Liver (tissue), 9 donors: ENCODE data around the gene STXBP6. TPM values are rescaled to one million over a fixed set of nuclear protein-coding genes. Genes with fewer than 3 reads are reported as not detected.

Source experiments
- DNase-seq: peaks from one replicate; pipeline ENCODE4 v3.0.0-alpha.2; 2017; ENCODE audit warnings: low spot score
- H3K27ac ChIP-seq, 2 donors: one replicate each; pipeline ENCODE4 v1.7.0; 2013; ENCODE audit warnings: inconsistent platforms in 2 of 2, low read length in 2 of 2, control low read depth in 1 of 2, low read depth in 1 of 2, mild to moderate bottlenecking in 1 of 2
- H3K27me3 ChIP-seq, 4 donors: one replicate each; pipeline versions ENCODE4 v1.6.1 to v1.7.0; 2013; ENCODE audit warnings: low read length in 3 of 4, inconsistent platforms in 1 of 4, mild to moderate bottlenecking in 1 of 4, moderate library complexity in 1 of 4; ENCODE audit not compliant: control insufficient read depth in 4 of 4, insufficient read depth in 4 of 4
- H3K36me3 ChIP-seq, 4 donors: one replicate each; pipeline versions ENCODE4 v1.6.1 to v1.7.0; 2013; ENCODE audit warnings: low read length in 3 of 4, mild to moderate bottlenecking in 3 of 4, low read depth in 1 of 4, moderate library complexity in 1 of 4; ENCODE audit not compliant: control insufficient read depth in 4 of 4, insufficient read depth in 3 of 4
- H3K4me1 ChIP-seq, 4 donors: one replicate each; pipeline versions ENCODE4 v1.6.1 to v1.7.0; 2013; ENCODE audit warnings: low read length in 3 of 4, mild to moderate bottlenecking in 3 of 4, moderate library complexity in 1 of 4; ENCODE audit not compliant: control insufficient read depth in 4 of 4, insufficient read depth in 4 of 4
- H3K4me3 ChIP-seq, 3 donors: one replicate each; pipeline versions ENCODE4 v1.6.1 to v1.7.0; 2013; ENCODE audit warnings: low read length in 3 of 3, control low read depth in 1 of 3, low read depth in 1 of 3, mild to moderate bottlenecking in 1 of 3
- H3K9ac ChIP-seq, 2 donors: one replicate each; pipeline ENCODE4 v1.7.0; 2013; ENCODE audit warnings: low read length in 2 of 2, mild to moderate bottlenecking in 2 of 2, moderate library complexity in 2 of 2, control low read depth in 1 of 2, low read depth in 1 of 2
- H3K9me3 ChIP-seq, 4 donors: one replicate each; pipeline versions ENCODE4 v1.6.1 to v1.7.0; 2013; ENCODE audit warnings: low read length in 3 of 4; ENCODE audit not compliant: control insufficient read depth in 4 of 4
- CTCF ChIP-seq: fragments of 150-350 bp; IDR thresholded peaks from 2 replicates; pipeline ENCODE4 v1.5.1; 2017; ENCODE audit warnings: improper control_type of control experiment, low read depth, low read length; ENCODE audit not compliant: missing input control
- EGR1 ChIP-seq, 2 donors: IDR thresholded peaks; 2 replicates each; pipeline ENCODE4 v1.6.1; 2016 to 2018; ENCODE audit warnings: antibody characterized with exemption in 2 of 2, low read depth in 2 of 2
- FOXA1 ChIP-seq: IDR thresholded peaks from 2 replicates; pipeline ENCODE4 v1.6.1; 2016; ENCODE audit warnings: antibody characterized with exemption
- FOXA2 ChIP-seq: IDR thresholded peaks from 2 replicates; pipeline ENCODE4 v1.6.1; 2016; ENCODE audit warnings: antibody characterized with exemption
- GABPA ChIP-seq, 2 donors: IDR thresholded peaks in 1 of 2; conservative IDR thresholded peaks in 1 of 2; 2 replicates each; pipeline ENCODE4 v1.6.1; 2016; ENCODE audit warnings: antibody characterized with exemption in 2 of 2, mild to moderate bottlenecking in 1 of 2, moderate library complexity in 1 of 2
- HNF4A ChIP-seq, 2 donors: conservative IDR thresholded peaks; 2 replicates each; pipeline ENCODE4 v1.6.1; 2016; ENCODE audit warnings: antibody characterized with exemption in 2 of 2, mild to moderate bottlenecking in 2 of 2
- HNF4G ChIP-seq: IDR thresholded peaks from 2 replicates; pipeline ENCODE4 v1.6.1; 2016; ENCODE audit warnings: antibody characterized with exemption
- JUND ChIP-seq, 2 donors: IDR thresholded peaks; 2 replicates each; pipeline ENCODE4 v1.6.1; 2016; ENCODE audit warnings: antibody characterized with exemption in 2 of 2
- NR2F2 ChIP-seq: IDR thresholded peaks from 2 replicates; pipeline ENCODE4 v1.6.1; 2016; ENCODE audit warnings: antibody characterized with exemption
- RAD21 ChIP-seq, 2 donors: IDR thresholded peaks; 2 replicates each; pipeline ENCODE4 v1.6.1; 2016; ENCODE audit warnings: antibody characterized with exemption in 2 of 2, mild to moderate bottlenecking in 2 of 2
- RXRA ChIP-seq, 2 donors: IDR thresholded peaks; 2 replicates each; pipeline ENCODE4 v1.6.1; 2017 to 2018; ENCODE audit warnings: antibody characterized with exemption in 2 of 2, mild to moderate bottlenecking in 1 of 2
- SP1 ChIP-seq: IDR thresholded peaks from 2 replicates; pipeline ENCODE4 v1.6.1; 2018; ENCODE audit warnings: antibody characterized with exemption, mild to moderate bottlenecking
- TAF1 ChIP-seq: conservative IDR thresholded peaks from 2 replicates; pipeline ENCODE4 v1.6.1; 2016; ENCODE audit warnings: antibody characterized with exemption, mild to moderate bottlenecking
- YY1 ChIP-seq: IDR thresholded peaks from 2 replicates; pipeline ENCODE4 v1.6.1; 2016; ENCODE audit warnings: antibody characterized with exemption, mild to moderate bottlenecking
- WGBS: extraction: QIAGEN DNeasy Blood & Tissue Kit; methylation state at CpG from one replicate; pipeline ENCODE4 v1.1.7; 2013; 5-methylcytosine and 5-hydroxymethylcytosine counted together
- polyA plus RNA-seq, 2 donors: library from polyadenylated mRNA; stranded (reverse) in 1 of 2; unstranded in 1 of 2; fragments of 200-250 nt in 1 of 2; fragments of >200 nt in 1 of 2; fragmentation: Nextera tagmentation in 1 of 2; extraction: Ambion mirVana in 1 of 2; gene quantifications; one replicate each; pipeline versions ENCODE4 v1.2.1 to v1.2.3, GENCODE V29; 2013 to 2015
- total RNA-seq, 2 donors: library from RNA; depleted of rRNA; stranded (reverse); fragments of >200 nt; gene quantifications; one replicate each; pipeline ENCODE4 v1.2.3, GENCODE V29; 2014
- TF ChIP-seq, protein P1 (sequence below): IDR thresholded peaks from 2 replicates; pipeline ENCODE4 v1.6.1; 2016; ENCODE audit warnings: antibody characterized with exemption
- TF ChIP-seq, protein P2 (sequence below): IDR thresholded peaks from 2 replicates; pipeline ENCODE4 v1.6.1; 2016; ENCODE audit warnings: antibody characterized with exemption
- TF ChIP-seq, protein P3 (sequence below): IDR thresholded peaks from 2 replicates; pipeline ENCODE4 v1.6.1; 2016; ENCODE audit warnings: antibody characterized with exemption
- TF ChIP-seq, protein P4 (sequence below): IDR thresholded peaks from 2 replicates; pipeline ENCODE4 v1.6.1; 2016; ENCODE audit warnings: antibody characterized with exemption, mild to moderate bottlenecking
- donor health status: healthy.
- donor health status: healthy.
- donor health status: healthy.
- donor health status: healthy.
- donor health status: healthy.

Gene STXBP6
- total and polyA plus RNA-seq, 4 donors: 1.4 to 3.8 (median 1.8) TPM

DNA sequence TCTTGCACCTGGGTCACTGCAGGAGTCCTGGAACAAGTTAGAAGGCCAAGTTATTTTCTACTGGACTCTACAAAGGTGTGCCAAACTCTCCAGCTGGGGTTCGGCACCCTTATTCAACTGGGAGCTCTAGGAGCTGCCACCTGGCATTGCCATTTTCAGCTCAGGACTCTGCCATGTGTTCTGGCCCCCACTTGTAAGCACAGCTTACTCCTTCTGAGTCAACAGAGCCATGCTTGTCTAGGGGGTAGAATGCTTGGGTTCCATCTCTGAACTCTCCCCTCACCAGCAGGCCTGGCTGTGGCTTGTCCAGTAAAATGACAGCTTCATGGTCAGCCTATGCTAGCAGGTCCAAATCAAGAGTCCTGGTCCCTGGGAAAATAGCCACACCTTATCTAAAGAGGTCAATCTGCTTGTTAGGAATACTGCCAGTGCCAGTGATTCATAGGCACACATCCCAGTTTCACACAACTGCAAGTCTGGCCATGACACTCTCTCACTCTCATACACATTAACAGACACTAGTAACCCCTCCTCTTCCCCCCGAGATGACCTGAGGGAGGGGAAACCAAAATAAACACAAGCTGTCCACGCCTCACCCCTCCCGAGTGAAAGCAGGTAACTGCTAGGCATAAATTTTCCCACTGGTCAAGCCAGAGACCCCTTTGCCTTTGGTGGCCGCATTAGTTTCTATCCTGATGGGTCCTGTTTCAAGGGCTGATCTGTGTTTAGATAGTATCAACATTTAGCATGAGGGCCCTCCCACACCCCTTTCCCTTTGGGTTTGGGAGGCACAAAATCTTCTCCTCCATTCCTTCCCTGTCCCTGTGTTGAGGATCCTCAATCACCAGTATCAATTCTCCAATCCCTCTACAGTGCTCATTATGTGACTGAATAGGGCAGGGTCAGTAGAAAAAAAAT, 233.7 kb downstream of the STXBP6 start:
- H3K4me3 ChIP-seq: peak overlapping the region in 2 of 3 donors; percentile 12 to 14
- TF ChIP-seq, protein P1, sequence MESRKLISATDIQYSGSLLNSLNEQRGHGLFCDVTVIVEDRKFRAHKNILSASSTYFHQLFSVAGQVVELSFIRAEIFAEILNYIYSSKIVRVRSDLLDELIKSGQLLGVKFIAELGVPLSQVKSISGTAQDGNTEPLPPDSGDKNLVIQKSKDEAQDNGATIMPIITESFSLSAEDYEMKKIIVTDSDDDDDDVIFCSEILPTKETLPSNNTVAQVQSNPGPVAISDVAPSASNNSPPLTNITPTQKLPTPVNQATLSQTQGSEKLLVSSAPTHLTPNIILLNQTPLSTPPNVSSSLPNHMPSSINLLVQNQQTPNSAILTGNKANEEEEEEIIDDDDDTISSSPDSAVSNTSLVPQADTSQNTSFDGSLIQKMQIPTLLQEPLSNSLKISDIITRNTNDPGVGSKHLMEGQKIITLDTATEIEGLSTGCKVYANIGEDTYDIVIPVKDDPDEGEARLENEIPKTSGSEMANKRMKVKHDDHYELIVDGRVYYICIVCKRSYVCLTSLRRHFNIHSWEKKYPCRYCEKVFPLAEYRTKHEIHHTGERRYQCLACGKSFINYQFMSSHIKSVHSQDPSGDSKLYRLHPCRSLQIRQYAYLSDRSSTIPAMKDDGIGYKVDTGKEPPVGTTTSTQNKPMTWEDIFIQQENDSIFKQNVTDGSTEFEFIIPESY: peak; percentile 57
- peak; percentile 82 to 84 for TF ChIP-seq HNF4A (conservative IDR thresholded peaks at IDR 0.05)
- TF ChIP-seq YY1: peak; percentile 86
- TF ChIP-seq RAD21 (IDR thresholded peaks at IDR 0.05): peak; percentile 41 to 60
- peak; percentile 69 for TF ChIP-seq HNF4G
- TF ChIP-seq RXRA (IDR thresholded peaks at IDR 0.05): peak; percentile 94 to 95
- peak; percentile 55 for TF ChIP-seq FOXA1
- peak; percentile 55 for TF ChIP-seq TAF1
- no peak for TF ChIP-seq EGR1 (IDR thresholded peaks at IDR 0.05; ENCODE audit: low read depth in 2 of 2)
- TF ChIP-seq CTCF: no peak
- TF ChIP-seq, protein P2, sequence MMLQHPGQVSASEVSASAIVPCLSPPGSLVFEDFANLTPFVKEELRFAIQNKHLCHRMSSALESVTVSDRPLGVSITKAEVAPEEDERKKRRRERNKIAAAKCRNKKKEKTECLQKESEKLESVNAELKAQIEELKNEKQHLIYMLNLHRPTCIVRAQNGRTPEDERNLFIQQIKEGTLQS: no peak
- TF ChIP-seq JUND (IDR thresholded peaks at IDR 0.05): peak; percentile 88
- peak; percentile 96 for TF ChIP-seq SP1
- peak; percentile 49 for TF ChIP-seq NR2F2
- peak; percentile 76 for TF ChIP-seq FOXA2
- TF ChIP-seq, protein P3, sequence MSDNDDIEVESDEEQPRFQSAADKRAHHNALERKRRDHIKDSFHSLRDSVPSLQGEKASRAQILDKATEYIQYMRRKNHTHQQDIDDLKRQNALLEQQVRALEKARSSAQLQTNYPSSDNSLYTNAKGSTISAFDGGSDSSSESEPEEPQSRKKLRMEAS: peak; percentile 6
- TF ChIP-seq, protein P4, sequence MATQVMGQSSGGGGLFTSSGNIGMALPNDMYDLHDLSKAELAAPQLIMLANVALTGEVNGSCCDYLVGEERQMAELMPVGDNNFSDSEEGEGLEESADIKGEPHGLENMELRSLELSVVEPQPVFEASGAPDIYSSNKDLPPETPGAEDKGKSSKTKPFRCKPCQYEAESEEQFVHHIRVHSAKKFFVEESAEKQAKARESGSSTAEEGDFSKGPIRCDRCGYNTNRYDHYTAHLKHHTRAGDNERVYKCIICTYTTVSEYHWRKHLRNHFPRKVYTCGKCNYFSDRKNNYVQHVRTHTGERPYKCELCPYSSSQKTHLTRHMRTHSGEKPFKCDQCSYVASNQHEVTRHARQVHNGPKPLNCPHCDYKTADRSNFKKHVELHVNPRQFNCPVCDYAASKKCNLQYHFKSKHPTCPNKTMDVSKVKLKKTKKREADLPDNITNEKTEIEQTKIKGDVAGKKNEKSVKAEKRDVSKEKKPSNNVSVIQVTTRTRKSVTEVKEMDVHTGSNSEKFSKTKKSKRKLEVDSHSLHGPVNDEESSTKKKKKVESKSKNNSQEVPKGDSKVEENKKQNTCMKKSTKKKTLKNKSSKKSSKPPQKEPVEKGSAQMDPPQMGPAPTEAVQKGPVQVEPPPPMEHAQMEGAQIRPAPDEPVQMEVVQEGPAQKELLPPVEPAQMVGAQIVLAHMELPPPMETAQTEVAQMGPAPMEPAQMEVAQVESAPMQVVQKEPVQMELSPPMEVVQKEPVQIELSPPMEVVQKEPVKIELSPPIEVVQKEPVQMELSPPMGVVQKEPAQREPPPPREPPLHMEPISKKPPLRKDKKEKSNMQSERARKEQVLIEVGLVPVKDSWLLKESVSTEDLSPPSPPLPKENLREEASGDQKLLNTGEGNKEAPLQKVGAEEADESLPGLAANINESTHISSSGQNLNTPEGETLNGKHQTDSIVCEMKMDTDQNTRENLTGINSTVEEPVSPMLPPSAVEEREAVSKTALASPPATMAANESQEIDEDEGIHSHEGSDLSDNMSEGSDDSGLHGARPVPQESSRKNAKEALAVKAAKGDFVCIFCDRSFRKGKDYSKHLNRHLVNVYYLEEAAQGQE: peak; percentile 72
- no peak for TF ChIP-seq GABPA (IDR thresholded peaks at IDR 0.05 in 1 of 2, conservative IDR thresholded peaks at IDR 0.05 in 1 of 2)
- H3K9ac ChIP-seq: peak overlapping the region in 1 of 2 donors; percentile 65
- peak overlapping the region; percentile 87 to 93 for H3K27ac ChIP-seq
- 28% methylated on average over 5 of the region's 5 CpGs for WGBS
- H3K36me3 ChIP-seq: no peaks in the 10 kb centered on the region
- peak; percentile 52 for DNase-seq
- no peaks in the 10 kb centered on the region for H3K27me3 ChIP-seq
- H3K9me3 ChIP-seq: no peaks in the 10 kb centered on the region
- H3K4me1 ChIP-seq: peaks cover 2 to 86% (median 62%) of the 10 kb centered on the region in 4 donors
